Memory B cell (primary cell): ENCODE results near the gene ATG7.
A peak's percentile ranks its signal among the peaks of the same experiment; 100 is the strongest.
"Not testable (repeated sequence)": the region's sequence is repeated elsewhere in the genome, so short reads cannot be mapped to it uniquely, and the experiment has no call there.

Experiments
- ATAC-seq: fragments of 150-1000 bp; cut with Tn5 transposase; 2 replicates; pipeline ENCODE4 v1.10.0; 2021; ENCODE audit warnings: low read depth, mild to moderate bottlenecking, moderate library complexity
- DNase-seq, 2 donors: peaks; one replicate each; pipeline ENCODE4 v3.0.0; 2022; ENCODE audit warnings: low spot score in 2 of 2
- H3K27ac Mint-ChIP-seq: one replicate; pipeline ENCODE4 v1.8.0; 2022; ENCODE audit warnings: mild to moderate bottlenecking, moderate library complexity, mixed read lengths
- H3K27me3 Mint-ChIP-seq: one replicate; pipeline ENCODE4 v1.8.0; 2022; ENCODE audit warnings: mixed read lengths
- H3K36me3 Mint-ChIP-seq: one replicate; pipeline ENCODE4 v1.8.0; 2022; ENCODE audit warnings: mild to moderate bottlenecking, mixed read lengths
- H3K4me1 Mint-ChIP-seq: one replicate; pipeline ENCODE4 v1.8.0; 2022; ENCODE audit warnings: mixed read lengths
- H3K4me3 Mint-ChIP-seq: one replicate; pipeline ENCODE4 v1.8.0; 2022; ENCODE audit warnings: mild to moderate bottlenecking, moderate library complexity, mixed read lengths
- H3K9me3 Mint-ChIP-seq: one replicate; pipeline ENCODE4 v1.8.0; 2022; ENCODE audit warnings: mixed read lengths

Gene ATG7

GRCh38 chr3:11565492-11565891, 293.3 kb downstream of the ATG7 start:
- Mint-ChIP-seq H3K4me1 (peaks cover 4% of the 10 kb centered on the region), H3K36me3 (peaks cover 8% of the 10 kb centered on the region), H3K9me3 (no peaks in the 10 kb centered on the region), H3K27ac (no peak overlapping the region), H3K27me3 (no peaks in the 10 kb centered on the region), H3K4me3 (no peak overlapping the region)
- no peak for ATAC-seq
- DNase-seq: no peak

GRCh38 chr3:11565932-11566331, 293.7 kb downstream of the ATG7 start:
- no peak for ATAC-seq
- DNase-seq: no peak
- H3K36me3 Mint-ChIP-seq: peaks cover 8% of the 10 kb centered on the region
- H3K27me3 Mint-ChIP-seq: no peaks in the 10 kb centered on the region
- no peaks in the 10 kb centered on the region for H3K9me3 Mint-ChIP-seq
- H3K4me3 Mint-ChIP-seq: no peak overlapping the region
- H3K4me1 Mint-ChIP-seq: peaks cover 7% of the 10 kb centered on the region
- peak overlapping the region; percentile 10 for H3K27ac Mint-ChIP-seq

- H3K27me3 Mint-ChIP-seq: no peaks in the 10 kb centered on the region
Measured at GRCh38 chr3:11566478-11566877, 294.3 kb downstream of the ATG7 start.

GRCh38 chr3:11566916-11567315, 294.7 kb downstream of the ATG7 start:
- ATAC-seq (no peak), DNase-seq (no peak)
- Mint-ChIP-seq H3K4me3 (no peak overlapping the region), H3K36me3 (peaks cover 8% of the 10 kb centered on the region), H3K4me1 (peaks cover 7% of the 10 kb centered on the region), H3K27me3 (no peaks in the 10 kb centered on the region), H3K9me3 (no peaks in the 10 kb centered on the region), H3K27ac (peak overlapping the region; percentile 10)

More at GRCh38 chr3:11566478-11566877, 294.3 kb downstream of the ATG7 start:
- Mint-ChIP-seq H3K27ac (peak overlapping the region; percentile 10), H3K4me1 (peaks cover 7% of the 10 kb centered on the region), H3K9me3 (no peaks in the 10 kb centered on the region), H3K36me3 (peaks cover 8% of the 10 kb centered on the region), H3K4me3 (no peak overlapping the region)
- no peak for DNase-seq
- no peak for ATAC-seq

- Mint-ChIP-seq H3K36me3 (peaks cover 11% of the 10 kb centered on the region), H3K9me3 (no peaks in the 10 kb centered on the region), H3K27me3 (no peaks in the 10 kb centered on the region), H3K4me3 (no peak overlapping the region), H3K4me1 (peaks cover 7% of the 10 kb centered on the region), H3K27ac (no peak overlapping the region)
- ATAC-seq (no peak), DNase-seq (no peak)
Measured at GRCh38 chr3:11567516-11568467, 295.6 kb downstream of the ATG7 start.

- no peak overlapping the region for H3K4me3 Mint-ChIP-seq
- no peaks in the 10 kb centered on the region for H3K27me3 Mint-ChIP-seq
- no peak overlapping the region for H3K27ac Mint-ChIP-seq
- no peak for DNase-seq
- no peak for ATAC-seq
- peaks cover 7% of the 10 kb centered on the region for H3K4me1 Mint-ChIP-seq
- peaks cover 10% of the 10 kb centered on the region for H3K36me3 Mint-ChIP-seq
- no peaks in the 10 kb centered on the region for H3K9me3 Mint-ChIP-seq
Measured at GRCh38 chr3:11568503-11569155, 296.4 kb downstream of the ATG7 start.

- H3K27me3 Mint-ChIP-seq: no peaks in the 10 kb centered on the region
- H3K9me3 Mint-ChIP-seq: no peaks in the 10 kb centered on the region
- no peak overlapping the region for H3K27ac Mint-ChIP-seq
- peaks cover 13% of the 10 kb centered on the region for H3K36me3 Mint-ChIP-seq
- H3K4me3 Mint-ChIP-seq: no peak overlapping the region
- no peak for DNase-seq
- peaks cover 9% of the 10 kb centered on the region for H3K4me1 Mint-ChIP-seq
- no peak for ATAC-seq
Measured at GRCh38 chr3:11569156-11569741, 297.1 kb downstream of the ATG7 start.

- Mint-ChIP-seq H3K36me3 (peaks cover 16% of the 10 kb centered on the region), H3K4me1 (peaks cover 10% of the 10 kb centered on the region), H3K27me3 (no peaks in the 10 kb centered on the region), H3K9me3 (no peaks in the 10 kb centered on the region), H3K4me3 (no peak overlapping the region), H3K27ac (peak overlapping the region; percentile 47)
- DNase-seq (no peak), ATAC-seq (no peak)
Measured at GRCh38 chr3:11570251-11570650, 298.1 kb downstream of the ATG7 start.

GRCh38 chr3:11570789-11571495, 298.7 kb downstream of the ATG7 start:
- peak overlapping the region; percentile 47 for H3K27ac Mint-ChIP-seq
- H3K36me3 Mint-ChIP-seq: peaks cover 16% of the 10 kb centered on the region
- H3K27me3 Mint-ChIP-seq: no peaks in the 10 kb centered on the region
- peaks cover 10% of the 10 kb centered on the region for H3K4me1 Mint-ChIP-seq
- ATAC-seq (no peak), DNase-seq (no peak)
- no peak overlapping the region for H3K4me3 Mint-ChIP-seq
- no peaks in the 10 kb centered on the region for H3K9me3 Mint-ChIP-seq

GRCh38 chr3:11572660-11573059, 300.5 kb downstream of the ATG7 start:
- H3K27me3 Mint-ChIP-seq, DNase-seq, H3K4me3 Mint-ChIP-seq, H3K9me3 Mint-ChIP-seq, ATAC-seq: not testable (repeated sequence)
- Mint-ChIP-seq H3K27ac (peak overlapping the region; percentile 67), H3K4me1 (peaks cover 18% of the 10 kb centered on the region), H3K36me3 (peaks cover 13% of the 10 kb centered on the region)

- H3K27me3 Mint-ChIP-seq: no peaks in the 10 kb centered on the region
- no peak overlapping the region for H3K27ac Mint-ChIP-seq
- DNase-seq: no peak
- H3K36me3 Mint-ChIP-seq: peaks cover 16% of the 10 kb centered on the region
- H3K9me3 Mint-ChIP-seq: no peaks in the 10 kb centered on the region
- ATAC-seq: no peak
- no peak overlapping the region for H3K4me3 Mint-ChIP-seq
- peaks cover 23% of the 10 kb centered on the region for H3K4me1 Mint-ChIP-seq
Measured at GRCh38 chr3:11574981-11575669, 302.9 kb downstream of the ATG7 start.

- Mint-ChIP-seq H3K27me3 (no peaks in the 10 kb centered on the region), H3K9me3 (no peaks in the 10 kb centered on the region), H3K36me3 (peaks cover 18% of the 10 kb centered on the region), H3K4me1 (peaks cover 22% of the 10 kb centered on the region), H3K27ac (no peak overlapping the region), H3K4me3 (no peak overlapping the region)
- ATAC-seq (no peak), DNase-seq (no peak)
Measured at GRCh38 chr3:11575677-11576076, 303.5 kb downstream of the ATG7 start.

- Mint-ChIP-seq H3K27ac (peak overlapping the region; percentile 78), H3K4me1 (peaks cover 21% of the 10 kb centered on the region), H3K4me3 (no peak overlapping the region), H3K27me3 (no peaks in the 10 kb centered on the region), H3K9me3 (no peaks in the 10 kb centered on the region), H3K36me3 (peaks cover 20% of the 10 kb centered on the region)
- DNase-seq: no peak
- no peak for ATAC-seq
Measured at GRCh38 chr3:11576453-11576852, 304.3 kb downstream of the ATG7 start.
